ENCODE results near the gene IFITM10.

IFITM10 gene

GRCh38 chr11:1785749-1786413 is 35.5 kb upstream of the IFITM10 start:
- TF ChIP-seq, protein P1, sequence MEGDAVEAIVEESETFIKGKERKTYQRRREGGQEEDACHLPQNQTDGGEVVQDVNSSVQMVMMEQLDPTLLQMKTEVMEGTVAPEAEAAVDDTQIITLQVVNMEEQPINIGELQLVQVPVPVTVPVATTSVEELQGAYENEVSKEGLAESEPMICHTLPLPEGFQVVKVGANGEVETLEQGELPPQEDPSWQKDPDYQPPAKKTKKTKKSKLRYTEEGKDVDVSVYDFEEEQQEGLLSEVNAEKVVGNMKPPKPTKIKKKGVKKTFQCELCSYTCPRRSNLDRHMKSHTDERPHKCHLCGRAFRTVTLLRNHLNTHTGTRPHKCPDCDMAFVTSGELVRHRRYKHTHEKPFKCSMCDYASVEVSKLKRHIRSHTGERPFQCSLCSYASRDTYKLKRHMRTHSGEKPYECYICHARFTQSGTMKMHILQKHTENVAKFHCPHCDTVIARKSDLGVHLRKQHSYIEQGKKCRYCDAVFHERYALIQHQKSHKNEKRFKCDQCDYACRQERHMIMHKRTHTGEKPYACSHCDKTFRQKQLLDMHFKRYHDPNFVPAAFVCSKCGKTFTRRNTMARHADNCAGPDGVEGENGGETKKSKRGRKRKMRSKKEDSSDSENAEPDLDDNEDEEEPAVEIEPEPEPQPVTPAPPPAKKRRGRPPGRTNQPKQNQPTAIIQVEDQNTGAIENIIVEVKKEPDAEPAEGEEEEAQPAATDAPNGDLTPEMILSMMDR (IDR thresholded peaks at IDR 0.05; ENCODE audit: borderline replicate concordance, insufficient read depth, low read depth, low read length), result no peak

GRCh38 chr11:1784761-1785650 is 34.6 kb upstream of the IFITM10 start:
- H3K4me3 ChIP-seq (ENCODE audit: low read depth, low read length), result no peak overlapping the region
- TF ChIP-seq, protein P1 (IDR thresholded peaks at IDR 0.05; ENCODE audit: borderline replicate concordance, insufficient read depth, low read depth, low read length), result no peak

More at GRCh38 chr11:1785749-1786413, 35.5 kb upstream of the IFITM10 start:
- H3K4me3 ChIP-seq (ENCODE audit: low read depth, low read length), result no peak overlapping the region

GRCh38 chr11:1783725-1784529 is 33.5 kb upstream of the IFITM10 start:
- no peak overlapping the region for H3K4me3 ChIP-seq (ENCODE audit: low read depth, low read length)
- TF ChIP-seq, protein P1 (IDR thresholded peaks at IDR 0.05; ENCODE audit: borderline replicate concordance, insufficient read depth, low read depth, low read length), result no peak

DNA sequence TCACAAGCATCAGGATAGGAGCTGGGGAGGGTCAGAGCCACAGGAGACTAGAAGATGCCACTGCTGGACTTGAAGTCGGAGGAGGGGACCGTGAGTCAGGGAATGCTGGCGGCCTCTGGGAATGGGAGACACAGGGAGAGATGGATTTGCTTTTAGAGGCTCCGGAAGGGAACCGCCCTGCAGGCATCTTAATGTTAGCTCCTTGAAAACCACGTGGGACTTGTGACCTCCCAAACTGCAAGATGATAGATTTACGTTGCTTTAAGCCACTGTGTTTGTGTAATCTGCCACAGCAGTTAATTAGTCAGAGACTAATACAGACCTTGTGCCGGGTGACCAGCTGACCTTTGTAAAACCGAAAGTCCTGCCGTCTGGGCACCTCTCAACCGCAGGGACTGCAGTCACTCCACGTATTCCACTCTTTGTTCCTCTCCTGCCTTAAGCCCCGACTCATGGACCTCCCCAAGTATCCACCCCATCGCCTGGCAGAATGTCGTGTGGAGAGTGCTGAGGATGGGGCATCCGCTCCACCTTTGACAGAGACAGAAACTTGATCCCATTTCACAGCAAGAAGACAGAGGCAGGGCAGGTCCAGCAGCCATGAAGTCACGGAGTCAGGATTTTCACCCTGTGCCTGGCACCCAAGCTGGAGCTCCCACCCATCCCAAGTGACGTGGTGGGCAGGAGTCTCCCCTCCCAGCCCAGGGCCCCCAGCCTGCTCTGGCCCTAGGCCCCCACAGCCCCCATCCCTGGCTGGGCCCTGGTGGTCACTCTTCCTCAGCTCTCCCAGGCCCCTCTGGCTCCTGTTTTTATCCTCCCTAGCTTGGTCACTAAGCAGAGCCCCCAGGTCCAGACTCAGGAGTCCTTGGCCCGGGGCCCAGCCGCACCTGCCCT is 32.7 kb upstream of the IFITM10 start:
- H3K4me3 ChIP-seq (ENCODE audit: low read depth, low read length), result no peak overlapping the region
- TF ChIP-seq, protein P1 (IDR thresholded peaks at IDR 0.05; ENCODE audit: borderline replicate concordance, insufficient read depth, low read depth, low read length), result no peak

DNA sequence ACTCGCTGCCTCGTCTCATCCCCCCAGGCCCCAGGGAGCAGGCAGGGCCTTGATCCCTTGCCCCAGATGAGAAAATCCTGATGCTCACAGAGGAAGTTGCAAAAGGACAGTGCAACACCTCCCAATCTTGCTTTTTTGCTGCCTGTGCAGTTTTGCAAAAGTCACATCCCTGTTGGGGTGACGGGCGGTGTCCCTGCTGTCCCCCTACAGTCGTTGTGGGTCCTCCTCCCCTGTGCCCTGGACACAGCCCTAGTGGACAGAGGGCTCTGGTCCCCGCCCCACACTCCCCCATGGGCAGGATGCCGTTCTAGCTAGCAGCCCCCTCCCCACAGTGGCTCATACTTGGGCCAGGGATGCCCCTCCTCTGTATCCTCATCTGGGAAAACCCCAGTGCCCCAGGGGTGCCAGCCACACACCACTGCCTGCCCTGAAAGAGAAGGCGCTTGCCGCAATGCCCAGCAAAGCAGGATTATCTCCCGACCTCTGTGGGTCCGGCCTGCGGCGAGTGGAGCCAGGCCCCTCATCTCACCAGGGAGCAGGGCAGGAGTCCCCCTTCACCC is 31.7 kb upstream of the IFITM10 start:
- no peak overlapping the region for H3K4me3 ChIP-seq (ENCODE audit: low read depth, low read length)
- TF ChIP-seq, protein P1 (IDR thresholded peaks at IDR 0.05; ENCODE audit: borderline replicate concordance, insufficient read depth, low read depth, low read length), result no peak

GRCh38 chr11:1781593-1781975 is 31.2 kb upstream of the IFITM10 start:
- no peak overlapping the region for H3K4me3 ChIP-seq (ENCODE audit: low read depth, low read length)
- TF ChIP-seq, protein P1 (IDR thresholded peaks at IDR 0.05; ENCODE audit: borderline replicate concordance, insufficient read depth, low read depth, low read length), result no peak
